ENCODE data around the gene RGS10. TPM values are rescaled to one million over a fixed set of nuclear protein-coding genes. Genes with fewer than 3 reads are reported as not detected.

The RGS10 gene
- total and polyA plus RNA-seq, 2 of the 8 experiments (the other 6 are each of a cell fraction or from before 2014, with no cell fraction given) = 5.5 to 13.1 TPM

GRCh38 chr10:119481781-119482426 lies 60.6 kb downstream of the RGS10 start (continued):
- TF ChIP-seq RXRA (IDR thresholded peaks at IDR 0.05; ENCODE audit: insufficient read depth, low read depth, low read length) (no peak), SAP30 (IDR thresholded peaks at IDR 0.05; ENCODE audit: insufficient read depth, insufficient replicate concordance, low read length) (no peak), CTBP2 (IDR thresholded peaks at IDR 0.05; ENCODE audit: borderline replicate concordance, insufficient read depth, insufficient read length, low read length) (no peak), HDAC2 (IDR thresholded peaks at IDR 0.05; ENCODE audit: borderline replicate concordance in 1 of 2, low read depth in 2 of 2, low read length in 2 of 2) (no peak), BACH1 (IDR thresholded peaks at IDR 0.05; ENCODE audit: low read length) (no peak), SUZ12 (IDR thresholded peaks at IDR 0.05; ENCODE audit: low read length) (no peak), POLR2A (IDR thresholded peaks at IDR 0.05; ENCODE audit: control extremely low read depth in 1 of 2, low read depth in 2 of 2, low read length in 2 of 2) (no peak), TCF12 (IDR thresholded peaks at IDR 0.05; ENCODE audit: low read depth, low read length) (no peak), NRF1 (IDR thresholded peaks at IDR 0.05; ENCODE audit: low read depth, low read length) (no peak), SIRT6 (IDR thresholded peaks at IDR 0.05; ENCODE audit: low read length) (no peak), JUND (IDR thresholded peaks at IDR 0.05; ENCODE audit: low read length) (no peak)

Data from H1 (cell line).